HuH-7 (cell line): Measurements from ENCODE around the gene KCTD21.

Source experiments
- DNase-seq: peaks from one replicate; pipeline ENCODE4 v3.0.0; 2011; ENCODE audit warnings: low spot score

The KCTD21 gene

GRCh38 chr11:78200553-78200952 lies 12.1 kb upstream of the KCTD21 start:
- DNase-seq: no peak

- no peak for DNase-seq
Observed at GRCh38 chr11:78200061-78200460, 11.6 kb upstream of the KCTD21 start.

- no peak for DNase-seq
Observed at GRCh38 chr11:78199653-78200015, 11.2 kb upstream of the KCTD21 start.

- no peak for DNase-seq
Observed at GRCh38 chr11:78199015-78199652, 10.7 kb upstream of the KCTD21 start.

GRCh38 chr11:78197816-78198215 lies 9.4 kb upstream of the KCTD21 start:
- no peak for DNase-seq

- DNase-seq: no peak
Observed at GRCh38 chr11:78196661-78197091, 8.2 kb upstream of the KCTD21 start.

- no peak for DNase-seq
Observed at GRCh38 chr11:78195917-78196560, 7.6 kb upstream of the KCTD21 start.

- no peak for DNase-seq
Observed at GRCh38 chr11:78194490-78194889, 6.1 kb upstream of the KCTD21 start.

GRCh38 chr11:78193806-78194205 lies 5.4 kb upstream of the KCTD21 start:
- no peak for DNase-seq

- DNase-seq: no peak
Observed at GRCh38 chr11:78192911-78193351, 4.5 kb upstream of the KCTD21 start.

GRCh38 chr11:78192223-78192719 lies 3.8 kb upstream of the KCTD21 start:
- DNase-seq: no peak

GRCh38 chr11:78190871-78191538 lies 2.6 kb upstream of the KCTD21 start:
- no peak for DNase-seq

- no peak for DNase-seq
Observed at GRCh38 chr11:78190374-78190773, 1.9 kb upstream of the KCTD21 start.

- no peak for DNase-seq
Observed at GRCh38 chr11:78189851-78190250, 1.4 kb upstream of the KCTD21 start.

- DNase-seq: no peak
Observed at GRCh38 chr11:78189174-78189724, 823 bp upstream of the KCTD21 start.

GRCh38 chr11:78187366-78188285 lies 800 bp downstream of the KCTD21 start:
- DNase-seq: no peak

- no peak for DNase-seq
Observed at GRCh38 chr11:78181185-78181584, 7.2 kb downstream of the KCTD21 start.

GRCh38 chr11:78180751-78181150 lies 7.7 kb downstream of the KCTD21 start:
- DNase-seq: no peak

GRCh38 chr11:78179459-78180071 lies 8.9 kb downstream of the KCTD21 start:
- peak; percentile 63 for DNase-seq

- no peak for DNase-seq
Observed at GRCh38 chr11:78177216-78177615, 11.2 kb downstream of the KCTD21 start.

GRCh38 chr11:78176605-78177141 lies 11.8 kb downstream of the KCTD21 start:
- no peak for DNase-seq
